Panc1 (cell line): ENCODE data around the gene LRRC46. TPM values are rescaled to one million over a fixed set of nuclear protein-coding genes. Genes with fewer than 3 reads are reported as not detected.
A peak's percentile ranks its signal among the peaks of the same experiment; 100 is the strongest.

Experiments used
- ATAC-seq: fragments of 200-7000 bp; cut with Tn5 transposase; 2 replicates; pipeline ENCODE4 v1.9.1; 2020; ENCODE audit warnings: mild to moderate bottlenecking, moderate library complexity
- BruUV-seq: library from RNA; stranded (reverse); fragments of 400-500 nt; replicated peaks from 2 replicates; lab custom pipeline; 2021; lab: Mats Ljungman, UMichigan
- CTCF ChIA-PET: fragments of 300-600 bp; sonication (Branson Sonifier 250); formaldehyde crosslinking; loops from one replicate; lab custom pipeline; 2022; ENCODE audit warnings: antibody characterized with exemption; lab: Charles Lee
- POLR2A ChIA-PET: fragments of 300-600 bp; sonication (Branson Sonifier 250); formaldehyde crosslinking; loops from one replicate; lab custom pipeline; 2022; ENCODE audit warnings: antibody characterized with exemption; lab: Charles Lee
- DNase-seq: peaks from one replicate; pipeline ENCODE4 v3.0.0-alpha.2; 2010; ENCODE audit warnings: low read depth, low spot score
- H3K27ac ChIP-seq: 2 replicates; pipeline ENCODE4 v1.5.1; 2011; ENCODE audit warnings: mild to moderate bottlenecking, low read length, inconsistent platforms
- H3K27me3 ChIP-seq: fragments of 200-500 bp; sonication (Bioruptor generic); 2 replicates; pipeline ENCODE4 v1.6.0; 2014; ENCODE audit warnings: low read length, inconsistent platforms; ENCODE audit not compliant: control insufficient read depth, insufficient read depth
- H3K36me3 ChIP-seq: fragments of 200-500 bp; sonication (Bioruptor generic); 2 replicates; pipeline ENCODE4 v1.5.1; 2014; ENCODE audit warnings: inconsistent platforms, mild to moderate bottlenecking, low read length, moderate library complexity; ENCODE audit not compliant: control insufficient read depth, insufficient read depth
- H3K4me1 ChIP-seq: 2 replicates; pipeline ENCODE4 v1.5.1; 2011; ENCODE audit warnings: inconsistent platforms, mild to moderate bottlenecking, low read length, moderate library complexity; ENCODE audit not compliant: control insufficient read depth, insufficient read depth
- H3K4me3 ChIP-seq, 2 experiments: 2 replicates each; pipeline ENCODE4 v1.5.1; 2011 to 2012; ENCODE audit warnings: low read depth in 2 of 2, low read length in 2 of 2, mild to moderate bottlenecking in 2 of 2, inconsistent platforms in 1 of 2, moderate library complexity in 1 of 2
- H3K9me3 ChIP-seq: fragments of 200-500 bp; sonication (Bioruptor generic); 2 replicates; pipeline ENCODE4 v1.5.1; 2014; ENCODE audit warnings: low read depth, mild to moderate bottlenecking, inconsistent platforms, low read length, moderate library complexity; ENCODE audit not compliant: control insufficient read depth, insufficient read depth
- CTCF ChIP-seq: fragments of 450-650 bp; IDR thresholded peaks from 2 replicates; pipeline ENCODE4 v1.5.1; 2017; ENCODE audit warnings: mild to moderate bottlenecking
- POLR2AphosphoS5 ChIP-seq: IDR thresholded peaks from 2 replicates; pipeline ENCODE4 v1.6.1; 2012; ENCODE audit warnings: mild to moderate bottlenecking, low read depth, low read length, moderate library complexity
- REST ChIP-seq, 2 experiments: IDR thresholded peaks; 2 replicates each; pipeline ENCODE4 v1.6.1; 2011 to 2012; ENCODE audit warnings: low read depth in 2 of 2, control low read depth in 1 of 2, low read length in 1 of 2, mild to moderate bottlenecking in 1 of 2, moderate library complexity in 1 of 2; ENCODE audit not compliant: insufficient read depth in 1 of 2
- SIN3A ChIP-seq: IDR thresholded peaks from 2 replicates; pipeline ENCODE4 v1.6.1; 2012; ENCODE audit warnings: low read depth, mild to moderate bottlenecking, low read length, moderate library complexity, borderline replicate concordance; ENCODE audit not compliant: insufficient read depth
- TCF7L2 ChIP-seq: IDR thresholded peaks from 2 replicates; pipeline ENCODE4 v1.6.1; 2011; ENCODE audit warnings: mild to moderate bottlenecking, low read depth, low read length, inconsistent platforms
- in situ Hi-C: cut with HindIII; loops from 2 replicates; pipeline ENCODE4 v1.10.0; 2016; ENCODE audit warnings: low sequenced_read_pairs, low pct_unique_long_range_greater_than_20kb
- intact Hi-C: fragments of 100-400 bp; cut with micrococcal nuclease; formaldehyde crosslinking; loops from one replicate; pipeline ENCODE4 v1.10.0; 2022; ENCODE audit not compliant: unreplicated experiment
- total RNA-seq: library from RNA; stranded (reverse); gene quantifications from one replicate; pipeline ENCODE4 v1.2.1, GENCODE V29; 2021; ENCODE audit not compliant: unreplicated experiment

Gene LRRC46
- total RNA-seq, 1 experiment from 2014 or later: 1.9 TPM

- BruUV-seq: no TSS peak
- intact Hi-C loops (no loop called here), in situ Hi-C loops (no loop called here)
- H3K4me1 ChIP-seq: peaks cover 15% of the 10 kb centered on the region; the same call in 1 of the 2 replicates
- DNase-seq (no peak), ATAC-seq (no peak)
- ChIA-PET CTCF (interaction anchor here (0.5 to 1.1 kb wide), 3 partner anchors 9 to 55 kb away, joined by 3 to 5 read pairs (median 3); partner anchors contain the start of genes OSBPL7 and SCRN2), POLR2A (interaction anchor here (0.6 to 0.7 kb wide), 2 partner anchors 59 to 87 kb away, joined by 3 read pairs; no protein-coding TSS in a partner anchor)
- no peaks in the 10 kb centered on the region for H3K9me3 ChIP-seq
- TF ChIP-seq SIN3A (no peak), REST (IDR thresholded peaks at IDR 0.05; ENCODE audit: insufficient read depth in 1 of 2, low read depth in 2 of 2, low read length in 1 of 2) (no peak), CTCF (no peak), POLR2AphosphoS5 (no peak), TCF7L2 (no peak)
- peak overlapping the region; percentile 80 to 96 for H3K4me3 ChIP-seq
- H3K27ac ChIP-seq: peak overlapping the region; percentile 97
- peaks cover 5% of the 10 kb centered on the region; the same call in 1 of the 2 replicates for H3K36me3 ChIP-seq
- H3K27me3 ChIP-seq: no peaks in the 10 kb centered on the region
These were observed 971 bp upstream of the LRRC46 start for GRCh38 chr17:47830396-47831002.

- Histone ChIP-seq H3K27ac (peak overlapping the region; percentile 97), H3K27me3 (no peaks in the 10 kb centered on the region), H3K9me3 (no peaks in the 10 kb centered on the region), H3K4me1 (peaks cover 15% of the 10 kb centered on the region; the same call in 1 of the 2 replicates), H3K4me3 (peak overlapping the region; percentile 80 to 96), H3K36me3 (peaks cover 4% of the 10 kb centered on the region; the same call in 1 of the 2 replicates)
- DNase-seq (no peak), ATAC-seq (no peak; the same call in 1 of the 2 replicates)
- ChIA-PET CTCF (interaction anchor here (1.1 kb wide), 1 partner anchor 9 kb away, joined by 5 read pairs; the partner anchor contains the start of gene SCRN2), POLR2A (interaction anchor here (1.0 kb wide), 1 partner anchor 182 kb away, joined by 3 read pairs; the partner anchor contains the start of gene KPNB1)
- intact Hi-C loops: no loop called here
- in situ Hi-C loops: no loop called here
- BruUV-seq: no TSS peak
- no peak for TF ChIP-seq REST (IDR thresholded peaks at IDR 0.05; ENCODE audit: insufficient read depth in 1 of 2, low read depth in 2 of 2, low read length in 1 of 2)
- TF ChIP-seq POLR2AphosphoS5: no peak
- no peak for TF ChIP-seq TCF7L2
- TF ChIP-seq SIN3A: no peak
- TF ChIP-seq CTCF: no peak
These were observed 461 bp downstream of the LRRC46 start for GRCh38 chr17:47831934-47832327.
